Islet precursor cell (in vitro differentiated cells): ENCODE results near the gene CAPN5.
A peak's percentile ranks its signal among the peaks of the same experiment; 100 is the strongest.
"Not testable (repeated sequence)": the region's sequence is repeated elsewhere in the genome, so short reads cannot be mapped to it uniquely, and the experiment has no call there.

ENCODE experiments used
- DNase-seq: peaks from one replicate; pipeline ENCODE4 v3.0.0-alpha.2; 2018

The CAPN5 gene

DNA sequence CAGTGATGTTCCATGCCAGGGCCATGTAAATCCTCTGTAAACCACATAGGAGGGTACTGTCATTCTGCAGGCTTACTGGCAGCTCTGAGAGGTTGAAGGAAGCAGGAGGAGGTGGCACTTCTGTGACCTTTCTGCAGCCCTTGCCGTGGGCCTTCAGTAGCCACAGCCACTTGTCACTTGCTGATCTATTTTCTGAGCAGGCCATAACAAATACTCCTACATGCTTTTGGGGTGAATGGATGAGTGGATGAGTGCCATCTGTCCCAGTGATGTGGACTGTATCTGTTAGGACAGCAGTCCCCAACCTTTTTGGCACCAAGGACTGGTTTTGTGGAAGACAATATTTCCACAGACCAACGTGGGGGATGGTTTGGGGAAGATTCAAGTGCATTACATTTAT lies 22.4 kb upstream of the CAPN5 start:
- DNase-seq: peak; percentile 14

DNA sequence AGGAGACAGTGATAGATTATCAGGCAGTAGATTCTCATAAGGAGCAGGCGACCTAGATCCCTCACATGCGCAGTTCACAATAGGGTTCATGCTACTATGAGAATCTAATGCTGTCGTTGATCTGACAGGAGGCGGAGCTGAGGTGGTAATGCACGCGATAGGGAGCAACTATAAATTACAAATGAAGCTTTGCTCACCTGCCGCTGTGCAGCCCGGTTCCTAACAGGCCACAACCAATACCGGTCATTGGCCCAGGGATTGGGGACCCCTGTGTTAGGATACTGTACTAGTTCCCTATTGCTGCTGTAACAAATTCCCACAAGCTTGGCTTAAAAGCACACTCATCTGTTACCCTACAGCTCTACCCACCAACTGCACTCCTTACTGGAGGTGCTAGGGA lies 21.9 kb upstream of the CAPN5 start:
- DNase-seq: peak; percentile 33

DNA sequence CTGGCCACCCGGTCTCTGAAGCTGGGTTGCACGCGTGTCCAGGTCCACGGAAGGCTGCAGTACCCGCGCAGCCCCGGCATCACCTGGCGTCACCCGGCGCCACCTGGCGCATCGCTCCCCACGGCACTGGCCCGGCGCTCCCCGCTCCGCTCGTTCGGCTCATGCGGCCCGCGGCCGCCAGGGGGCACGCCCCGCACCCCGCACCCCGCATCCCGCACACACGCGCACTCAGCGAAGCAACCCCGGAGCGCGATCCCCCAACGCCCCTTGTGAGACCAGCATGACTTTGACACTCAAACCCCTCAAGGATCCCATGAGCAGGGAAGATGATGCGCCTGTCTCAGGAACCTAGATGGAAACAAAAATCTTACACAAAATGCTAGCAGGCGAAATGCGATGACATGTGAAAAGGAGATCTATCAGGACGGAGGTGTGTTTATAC lies 20.7 kb upstream of the CAPN5 start:
- DNase-seq: peak; percentile 78

DNA sequence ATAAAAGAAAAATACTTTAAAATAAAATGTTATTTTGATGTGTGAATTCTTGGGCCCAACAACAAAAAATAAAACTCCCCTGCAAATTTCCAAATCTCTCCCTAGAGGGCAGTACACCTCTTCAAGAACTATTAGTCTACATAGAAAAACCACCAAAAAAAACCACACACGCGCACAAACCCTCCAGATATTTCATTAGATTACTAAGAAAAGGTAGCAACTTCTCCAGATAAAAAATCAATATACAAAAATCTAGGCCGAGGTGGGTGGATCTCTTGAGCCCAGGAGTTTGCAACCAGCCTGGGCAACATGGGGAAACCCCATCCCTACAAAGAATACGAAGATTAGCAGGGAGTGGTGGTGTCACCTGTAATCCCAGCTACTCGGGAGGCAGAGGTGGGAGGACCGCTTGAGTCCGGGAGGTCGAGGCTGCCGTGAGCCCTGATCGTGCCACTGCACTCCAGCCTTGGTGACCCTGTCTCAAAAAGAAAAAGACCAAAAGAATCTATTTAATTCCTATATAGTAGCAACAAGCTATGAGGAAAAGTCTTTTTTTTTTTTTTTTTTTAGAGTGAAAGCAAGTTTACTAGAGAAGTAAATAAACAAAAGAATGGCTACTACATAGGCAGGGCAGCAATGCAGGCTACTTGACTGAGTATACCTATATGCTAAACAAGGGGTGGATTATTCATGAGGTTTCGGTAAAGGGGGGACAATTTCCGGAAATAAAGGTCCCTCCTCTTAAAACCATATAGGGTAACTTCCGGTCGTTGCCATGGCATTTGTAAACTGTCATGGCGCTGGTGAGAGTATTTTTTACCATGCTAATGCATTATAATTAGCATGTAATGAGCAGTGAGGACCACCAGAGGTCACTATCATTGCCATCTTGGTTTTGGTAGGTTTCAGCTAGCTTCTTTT lies 19.5 kb upstream of the CAPN5 start:
- peak; percentile 78 for DNase-seq

DNA sequence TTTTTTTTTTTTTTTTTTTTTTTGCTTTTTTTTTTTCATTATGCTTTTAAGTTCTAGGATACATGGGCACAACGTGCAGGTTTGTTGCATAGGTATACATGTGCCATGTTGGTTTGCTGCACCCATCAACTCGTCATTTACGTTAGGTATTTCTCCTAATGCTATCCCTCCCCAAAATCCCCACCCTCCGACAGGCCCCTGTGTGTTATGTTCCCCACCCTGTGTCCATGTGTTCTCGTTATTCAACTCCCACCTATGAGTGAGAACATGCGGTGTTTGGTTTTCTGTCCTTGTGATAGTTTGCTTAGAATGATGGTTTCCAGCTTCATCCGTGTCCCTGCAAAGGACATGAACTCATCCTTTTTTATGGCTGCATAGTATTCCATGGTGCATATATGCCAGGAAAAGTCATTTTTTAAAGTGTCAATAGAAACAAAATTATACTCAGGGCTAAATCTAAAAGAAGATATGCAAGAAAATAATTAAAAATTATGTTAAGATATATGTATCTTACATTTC lies 18.8 kb upstream of the CAPN5 start:
- not testable (repeated sequence) for DNase-seq

DNA sequence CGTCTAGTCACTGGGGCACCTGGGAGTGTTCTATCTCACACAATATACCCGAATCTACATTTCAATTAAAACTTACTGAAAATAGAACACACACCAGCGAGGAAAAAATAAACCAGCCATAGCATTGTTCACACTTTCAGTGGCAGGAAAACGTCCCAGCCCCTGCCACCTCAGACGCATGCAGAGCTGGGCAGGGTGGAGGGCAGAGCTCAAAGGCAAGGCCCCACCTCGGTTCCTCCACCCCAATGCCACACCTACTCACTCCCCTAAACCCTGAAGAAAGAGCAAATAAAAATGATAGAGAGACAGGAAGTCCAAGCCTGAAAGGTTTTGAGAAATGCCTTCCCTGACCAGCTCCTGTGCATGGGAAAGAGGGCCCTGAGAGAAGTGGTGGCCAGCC lies 17.7 kb upstream of the CAPN5 start:
- no peak for DNase-seq

- DNase-seq: no peak
Observed at GRCh38 chr11:77051511-77051910, 15.3 kb upstream of the CAPN5 start.

DNA sequence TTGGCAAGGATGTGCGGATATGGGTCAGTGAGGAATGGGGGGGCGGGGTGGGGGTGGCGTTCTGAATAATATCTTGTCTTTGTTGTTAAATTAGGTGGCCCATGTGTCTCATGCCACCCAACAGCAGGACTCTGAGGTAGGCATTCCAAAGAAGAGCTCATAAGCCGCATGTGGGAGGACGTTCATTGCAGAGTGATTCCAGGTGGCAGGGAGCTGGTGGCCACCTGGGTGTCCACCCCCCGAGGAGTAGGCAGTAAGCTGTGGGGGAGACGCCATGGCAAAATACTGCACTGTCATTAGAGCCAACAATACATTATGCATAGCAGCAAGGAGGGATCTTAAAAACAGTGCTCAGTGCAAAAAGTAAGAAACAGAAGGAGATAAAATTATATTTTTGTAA lies 14.3 kb upstream of the CAPN5 start:
- DNase-seq: no peak

DNA sequence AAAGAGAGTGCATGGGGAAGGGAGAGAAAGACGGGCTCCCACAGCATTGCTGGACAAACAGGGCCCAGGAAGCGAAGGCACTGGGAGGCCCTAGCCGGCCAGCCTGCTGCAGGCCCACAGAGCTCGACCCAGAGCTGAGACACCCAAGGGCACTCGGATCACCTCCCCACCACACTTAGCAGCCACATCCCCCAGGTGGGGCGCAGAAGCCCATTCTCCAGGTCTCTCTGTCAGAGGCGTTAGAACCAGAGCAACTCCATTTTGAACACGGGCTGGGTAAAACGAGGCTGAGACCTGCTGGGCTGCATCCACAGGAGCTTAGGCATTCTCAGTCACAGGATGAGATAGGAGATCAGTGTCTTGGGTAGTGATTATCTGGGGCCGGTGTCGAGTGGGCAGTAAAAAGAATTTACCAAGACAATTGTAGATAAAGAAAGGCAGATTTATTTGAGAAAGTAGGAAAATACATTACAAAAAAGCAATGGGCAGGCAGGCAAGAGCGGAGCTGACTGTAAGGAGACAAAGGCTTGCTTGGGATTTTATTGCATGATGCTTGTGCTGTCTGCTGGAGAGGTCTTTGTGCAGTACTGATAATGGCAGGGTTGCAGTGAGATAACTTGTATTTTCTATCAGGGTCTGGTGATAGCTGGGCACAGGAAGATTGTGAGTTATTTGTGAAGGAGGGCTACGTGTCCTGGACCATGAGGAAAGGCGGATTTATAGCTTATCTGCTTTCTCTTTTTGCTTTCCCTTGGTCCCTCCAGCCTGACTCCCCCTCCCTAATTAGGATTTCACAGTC lies 13.4 kb upstream of the CAPN5 start:
- DNase-seq: peak; percentile 31

GRCh38 chr11:77054084-77054483 lies 12.7 kb upstream of the CAPN5 start:
- DNase-seq: no peak

DNA sequence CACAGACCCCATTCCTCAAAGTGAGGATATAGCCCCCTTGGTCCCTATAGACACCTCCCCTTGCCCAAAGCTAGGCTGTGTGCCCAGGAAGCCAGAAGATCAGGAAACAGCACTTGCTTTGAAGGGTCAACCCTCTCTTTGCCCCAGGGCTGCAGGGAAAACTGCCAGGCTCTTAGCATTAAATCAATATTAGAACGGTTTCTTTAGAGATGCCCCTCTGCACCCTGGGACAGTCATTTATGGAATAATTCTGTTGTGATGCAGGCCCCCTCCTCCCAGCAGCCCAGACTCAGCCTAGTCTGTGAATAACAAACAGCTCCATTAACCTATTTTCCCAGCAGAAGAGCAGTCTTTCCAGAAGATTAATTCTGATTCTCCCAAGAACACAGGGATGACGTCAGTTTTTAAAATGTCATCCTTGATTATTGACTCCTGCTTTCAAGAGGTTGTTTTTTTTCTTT lies 11.6 kb upstream of the CAPN5 start:
- DNase-seq: peak; percentile 7

- peak; percentile 35 for DNase-seq
Observed at GRCh38 chr11:77055913-77056312, 10.9 kb upstream of the CAPN5 start.

DNA sequence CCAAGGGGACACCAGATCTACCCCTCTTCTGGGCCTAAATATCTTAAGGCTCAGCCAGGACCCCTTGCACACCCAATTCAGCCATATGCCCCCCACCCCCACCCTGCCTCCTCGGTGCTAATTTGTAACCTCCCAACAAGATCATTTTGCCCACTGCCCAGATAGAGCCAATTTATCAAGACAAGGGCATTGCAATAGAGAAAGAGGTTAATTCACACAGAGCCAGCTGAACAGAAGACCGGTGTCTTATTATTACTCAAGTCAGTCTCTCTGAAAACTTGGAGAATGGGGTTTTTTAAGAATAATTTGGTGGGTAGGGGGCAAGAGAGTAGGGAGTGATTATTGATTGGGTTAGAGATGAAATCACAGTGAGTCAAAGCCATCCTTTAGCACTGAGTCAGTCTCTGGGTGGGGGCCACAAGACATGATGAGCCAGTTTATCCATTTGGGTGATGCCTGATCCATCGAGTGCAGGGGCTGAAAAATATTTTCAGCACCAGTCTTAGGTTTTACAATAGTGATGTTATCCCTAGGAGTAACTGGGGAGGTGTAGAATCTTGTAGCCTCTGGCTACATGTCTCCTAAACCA lies 9.9 kb upstream of the CAPN5 start:
- peak; percentile 0 for DNase-seq

DNA sequence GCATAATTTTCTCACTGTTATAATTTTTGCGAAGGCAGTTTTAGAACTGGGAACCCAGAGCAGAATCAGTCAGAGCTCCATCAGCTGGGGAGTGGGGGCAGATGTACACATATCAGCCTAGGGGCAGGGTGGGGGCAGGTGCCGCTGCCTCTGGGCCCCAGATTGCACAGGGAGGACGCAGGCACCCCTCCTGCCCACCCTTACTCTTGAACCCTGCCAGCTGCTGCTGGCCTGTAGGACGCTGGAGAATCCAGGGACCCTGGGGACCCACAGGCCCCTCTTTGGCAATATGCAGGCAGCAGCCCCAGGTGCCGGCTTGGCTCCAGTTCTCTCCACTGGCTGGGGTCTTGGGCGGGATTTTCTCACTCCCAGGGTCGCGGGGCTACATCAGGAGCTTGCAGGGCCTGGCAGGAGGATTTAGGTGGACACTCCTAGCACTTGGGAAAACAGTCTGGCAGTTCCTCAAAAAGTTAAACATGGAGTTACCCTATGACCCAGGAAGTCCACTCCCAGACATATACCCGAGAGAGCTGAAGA lies 8.8 kb upstream of the CAPN5 start:
- peak; percentile 38 for DNase-seq

DNA sequence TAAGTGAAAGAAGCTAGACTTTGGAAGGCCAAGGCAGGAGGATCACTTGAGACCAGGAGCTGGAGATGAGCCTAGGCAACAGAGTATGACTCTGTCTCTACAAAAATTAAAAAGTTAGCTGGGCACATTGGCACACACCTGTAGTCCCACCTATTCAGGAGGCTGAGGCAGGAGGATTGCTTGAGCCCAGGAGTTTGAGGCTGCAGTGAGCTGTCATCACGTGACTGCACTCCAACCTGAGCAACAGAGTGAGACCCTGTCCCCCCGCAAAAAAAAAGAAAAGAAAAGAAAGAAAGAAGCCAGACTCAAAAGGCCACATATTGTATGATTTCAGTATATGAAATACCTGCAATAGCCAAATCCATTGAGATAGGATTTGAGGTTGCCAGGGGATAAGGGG lies 7.9 kb upstream of the CAPN5 start:
- peak; percentile 17 for DNase-seq

- DNase-seq: peak; percentile 7
Observed at GRCh38 chr11:77059806-77060205, 7.0 kb upstream of the CAPN5 start.

- DNase-seq: peak; percentile 5
Observed at GRCh38 chr11:77060234-77060633, 6.5 kb upstream of the CAPN5 start.

DNA sequence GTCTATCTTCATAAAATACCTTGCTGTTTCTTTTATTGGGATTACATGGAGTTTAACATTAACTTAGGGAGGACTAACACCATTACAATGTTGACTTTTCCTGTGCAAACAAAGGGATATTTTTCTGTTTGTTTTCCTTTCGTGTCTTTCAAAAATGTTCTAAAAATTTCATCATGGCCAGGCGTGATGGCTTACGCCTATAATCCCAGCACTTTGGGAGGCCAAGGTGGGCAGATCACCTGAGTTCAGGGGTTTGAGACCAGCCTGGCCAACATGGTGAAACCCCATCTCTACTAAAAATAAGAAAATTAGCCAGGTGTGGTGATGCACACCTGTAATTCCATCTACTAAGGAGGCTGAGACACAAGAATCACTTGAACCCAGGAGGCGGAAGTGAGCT lies 5.5 kb upstream of the CAPN5 start:
- DNase-seq: peak; percentile 1

- DNase-seq: peak; percentile 40
Observed at GRCh38 chr11:77062924-77063323, 3.8 kb upstream of the CAPN5 start.

- DNase-seq: peak; percentile 30
Observed at GRCh38 chr11:77063407-77063806, 3.4 kb upstream of the CAPN5 start.

GRCh38 chr11:77063861-77064260 lies 2.9 kb upstream of the CAPN5 start:
- peak; percentile 39 for DNase-seq

GRCh38 chr11:77064648-77065217 lies 2.0 kb upstream of the CAPN5 start:
- DNase-seq: peak; percentile 44

- DNase-seq: peak; percentile 57
Observed at GRCh38 chr11:77065878-77066228, 918 bp upstream of the CAPN5 start.
